SK-N-SH (cell line): ENCODE data around the gene MET. TPM values are rescaled to one million over a fixed set of nuclear protein-coding genes. Genes with fewer than 3 reads are reported as not detected.

Source experiments
- CTCF ChIA-PET: fragments of 300-600, 350-600 bp; formaldehyde crosslinking; extraction: SDS; loops from one replicate; lab custom pipeline; 2021; lab: Yijun Ruan, JAX
- POLR2A ChIA-PET: fragments of 350-600 bp; sonication (Branson Sonifier 250); formaldehyde crosslinking; extraction: SDS; loops from one replicate; lab custom pipeline; 2020; ENCODE audit warnings: antibody characterized with exemption, inconsistent platforms; lab: Yijun Ruan, JAX
- DNase-seq: peaks from one replicate; pipeline ENCODE4 v3.0.0; 2012
- H2AFZ ChIP-seq: fragments of 200-600 bp; sonication (generic); 2 replicates; pipeline ENCODE4 v1.8.1; 2016; ENCODE audit warnings: antibody characterized with exemption, mild to moderate bottlenecking, low read depth
- H3F3A ChIP-seq: fragments of 200-600 bp; sonication (generic); replicated peaks from 2 replicates; pipeline ENCODE3; 2016; ENCODE audit warnings: antibody characterized with exemption, mild to moderate bottlenecking; ENCODE audit not compliant: insufficient read depth
- H3K27ac ChIP-seq, 2 experiments: fragments of 200-500 bp in 1 of 2; fragments of 200-600 bp in 1 of 2; sonication (Bioruptor generic) in 1 of 2; sonication (generic), shearing (Covaris generic) in 1 of 2; 2 replicates each; pipeline versions ENCODE4 v1.5.1 to v1.6.1; 2014 to 2016; ENCODE audit warnings: low read depth in 2 of 2, inconsistent platforms in 1 of 2, low read length in 1 of 2, mild to moderate bottlenecking in 1 of 2, mixed read lengths in 1 of 2
- H3K27me3 ChIP-seq: fragments of 200-600 bp; sonication (generic), shearing (Covaris generic); 2 replicates; pipeline ENCODE4 v1.6.1; 2016; ENCODE audit warnings: mixed run types; ENCODE audit not compliant: insufficient read depth
- H3K36me3 ChIP-seq, 2 experiments: fragments of 200-500 bp in 1 of 2; fragments of 200-600 bp in 1 of 2; sonication (Bioruptor generic) in 1 of 2; sonication (generic) in 1 of 2; replicated peaks in 1 of 2; 2 replicates each; pipeline versions ENCODE3 to v1.5.1; 2014 to 2016; ENCODE audit warnings: low read length in 1 of 2, mild to moderate bottlenecking in 1 of 2; ENCODE audit not compliant: insufficient read depth in 2 of 2, control insufficient read depth in 1 of 2
- H3K4me1 ChIP-seq, 2 experiments: fragments of 200-500 bp in 1 of 2; fragments of 200-600 bp in 1 of 2; sonication (Bioruptor generic) in 1 of 2; sonication (generic), shearing (Covaris generic) in 1 of 2; 2 replicates each; pipeline versions ENCODE4 v1.5.1 to v1.6.1; 2014 to 2016; ENCODE audit warnings: low read depth in 1 of 2, low read length in 1 of 2, mixed run types in 1 of 2; ENCODE audit not compliant: insufficient read depth in 2 of 2, control insufficient read depth in 1 of 2
- H3K4me2 ChIP-seq: fragments of 200-600 bp; sonication (generic), shearing (Covaris generic); 2 replicates; pipeline ENCODE4 v1.6.1; 2017; ENCODE audit warnings: mixed run types
- H3K4me3 ChIP-seq, 2 experiments: fragments of 200-500 bp in 1 of 2; fragments of 200-600 bp in 1 of 2; sonication (Bioruptor generic) in 1 of 2; sonication (generic), shearing (Covaris generic) in 1 of 2; 2 replicates each; pipeline versions ENCODE4 v1.5.1 to v1.8.1; 2014 to 2016; ENCODE audit warnings: low read depth in 2 of 2, inconsistent platforms in 1 of 2, low read length in 1 of 2, mild to moderate bottlenecking in 1 of 2, mixed read lengths in 1 of 2, moderate library complexity in 1 of 2
- H3K79me2 ChIP-seq: fragments of 200-600 bp; sonication (generic); 2 replicates; pipeline ENCODE4 v1.8.1; 2017; ENCODE audit warnings: mild to moderate bottlenecking; ENCODE audit not compliant: insufficient read depth
- H3K9ac ChIP-seq: fragments of 200-600 bp; sonication (generic); 2 replicates; pipeline ENCODE4 v1.6.1; 2017; ENCODE audit warnings: mixed run types
- H3K9me2 ChIP-seq: fragments of 200-600 bp; sonication (generic); 2 replicates; pipeline ENCODE4 v1.6.1; 2017; ENCODE audit warnings: mixed run types
- H3K9me3 ChIP-seq: fragments of 200-600 bp; sonication (generic); 2 replicates; pipeline ENCODE4 v1.6.1; 2017; ENCODE audit warnings: mixed run types, mild to moderate bottlenecking, moderate library complexity
- H4K20me1 ChIP-seq: fragments of 200-600 bp; sonication (generic); 2 replicates; pipeline ENCODE4 v1.6.1; 2017; ENCODE audit warnings: mild to moderate bottlenecking, mixed run types; ENCODE audit not compliant: insufficient read depth
- GABPA ChIP-seq: IDR thresholded peaks from 2 replicates; pipeline ENCODE4 v1.4.0; 2012; ENCODE audit warnings: low read depth, mild to moderate bottlenecking
- GATA2 ChIP-seq: sonication (generic); formaldehyde crosslinking; IDR thresholded peaks from 2 replicates; pipeline ENCODE4 v1.5.0; 2020; ENCODE audit warnings: mild to moderate bottlenecking, missing genetic modification reagents
- MXI1 ChIP-seq: IDR thresholded peaks from 2 replicates; pipeline ENCODE4 v1.6.1; 2012; ENCODE audit warnings: mild to moderate bottlenecking, low read depth, low read length, improper control_type of control experiment
- RCOR1 ChIP-seq: fragments of 150-350 bp; IDR thresholded peaks from 2 replicates; pipeline ENCODE4 v1.6.1; 2017; ENCODE audit warnings: antibody characterized with exemption, low read length
- RXRA ChIP-seq: IDR thresholded peaks from 2 replicates; pipeline ENCODE4 v1.4.0; 2012; ENCODE audit warnings: low read depth, mild to moderate bottlenecking, borderline replicate concordance
- SIN3A ChIP-seq: IDR thresholded peaks from 2 replicates; pipeline ENCODE4 v1.6.1; 2012; ENCODE audit warnings: low read depth, mild to moderate bottlenecking, low read length, moderate library complexity, borderline replicate concordance
- YY1 ChIP-seq: IDR thresholded peaks from 2 replicates; pipeline ENCODE4 v1.4.0; 2012; ENCODE audit warnings: low read depth, mild to moderate bottlenecking
- WGBS: methylation state at CpG from one replicate; pipeline ENCODE4 v1.1.6; 2017; ENCODE audit warnings: low lambda C conversion rate; 5-methylcytosine and 5-hydroxymethylcytosine counted together
- polyA plus RNA-seq, 3 experiments: library from polyadenylated mRNA; depleted of rRNA; stranded (reverse); fragments of >200 nt; gene quantifications; 2 replicates each; pipeline ENCODE4 v1.2.3, GENCODE V29; 2012
- TF ChIP-seq, protein P1 (sequence below): IDR thresholded peaks from 2 replicates; pipeline ENCODE4 v1.6.1; 2012; ENCODE audit warnings: mild to moderate bottlenecking, low read depth, low read length, moderate library complexity
- TF ChIP-seq, protein P2 (sequence below): fragments of 150-350 bp; IDR thresholded peaks from 2 replicates; pipeline ENCODE4 v1.6.1; 2017; ENCODE audit warnings: antibody characterized with exemption, low read length, low read depth, borderline replicate concordance
- TF ChIP-seq, protein P3 (sequence below): fragments of 200-600 bp; sonication (generic); IDR thresholded peaks from 2 replicates; pipeline ENCODE4 v1.6.1; 2017; ENCODE audit warnings: antibody characterized with exemption, mild to moderate bottlenecking, moderate library complexity

Gene MET
- polyA plus RNA-seq, 1 of the 3 experiments (the other 2 are of a cell fraction): 38.7 TPM

DNA sequence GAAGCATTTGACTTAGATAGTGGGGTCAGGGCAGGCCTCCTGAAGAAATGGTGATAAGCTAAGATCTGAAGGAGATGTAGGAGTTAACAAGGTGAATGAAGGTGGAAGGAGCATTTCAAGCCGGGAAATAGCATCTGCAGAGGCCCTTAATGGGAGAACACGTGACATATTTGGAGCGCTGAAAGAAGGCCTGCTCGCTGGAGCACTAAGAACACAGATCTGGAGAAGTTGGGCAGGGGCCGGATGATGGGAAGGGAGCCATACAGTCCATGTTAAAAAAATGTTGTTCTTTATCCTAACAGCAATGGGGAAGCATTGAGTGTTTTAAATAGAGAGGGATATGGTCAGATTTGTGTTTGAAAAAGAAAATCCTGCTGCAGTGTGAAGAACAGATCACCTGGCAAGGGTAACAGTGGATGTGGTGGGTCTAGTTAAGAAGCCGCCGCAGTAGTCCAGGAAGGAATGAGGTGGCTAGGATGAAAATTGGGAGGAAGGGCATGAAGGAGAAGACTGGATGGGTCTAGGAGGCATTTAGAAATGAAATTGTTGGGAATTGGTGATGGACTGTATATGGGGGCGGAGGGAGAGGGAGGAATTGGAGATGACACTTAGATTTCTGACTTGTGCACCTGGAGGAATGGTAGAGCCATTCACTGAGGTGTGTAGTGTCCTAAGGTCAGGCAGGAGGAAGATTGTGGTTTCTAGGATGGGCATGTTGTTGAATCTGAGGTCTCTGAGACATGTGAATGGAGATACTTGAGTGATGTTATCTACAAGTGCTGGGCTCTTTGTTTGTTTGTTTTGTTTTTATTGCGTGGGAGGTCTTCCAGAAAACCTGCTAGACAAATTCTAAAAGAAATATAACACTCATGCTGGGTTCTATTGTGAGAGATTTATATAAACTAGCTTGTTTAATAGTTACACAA, 58.4 kb downstream of the MET start:
- Histone ChIP-seq H3K27me3 (peaks cover 16% of the 10 kb centered on the region; the same call in 1 of the 2 replicates), H4K20me1 (no peaks in the 10 kb centered on the region), H3K79me2 (peaks cover 3% of the 10 kb centered on the region; the same call in 1 of the 2 replicates), H3K4me3 (no peak overlapping the region), H3K9ac (no peak overlapping the region), H3K27ac (no peak overlapping the region), H3F3A (no peaks in the 10 kb centered on the region), H3K4me2 (no peak overlapping the region), H3K4me1 (no peaks in the 10 kb centered on the region; a peak in 1 of 4 replicates), H3K9me3 (no peaks in the 10 kb centered on the region), H2AFZ (no peak overlapping the region), H3K9me2 (no peaks in the 10 kb centered on the region), H3K36me3 (peaks cover 14 to 23% of the 10 kb centered on the region in 2 experiments)
- ChIA-PET POLR2A (no interaction called here), CTCF (interaction anchor here (1.2 kb wide), 1 partner anchor 51 kb away, joined by 3 read pairs; no protein-coding TSS in a partner anchor)
- no peak for DNase-seq
- TF ChIP-seq GATA2 (CRISPR knock-in tag) (no peak), GABPA (no peak), YY1 (no peak), RCOR1 (no peak), RXRA (no peak), SIN3A (no peak), MXI1 (no peak)
- TF ChIP-seq, protein P1, sequence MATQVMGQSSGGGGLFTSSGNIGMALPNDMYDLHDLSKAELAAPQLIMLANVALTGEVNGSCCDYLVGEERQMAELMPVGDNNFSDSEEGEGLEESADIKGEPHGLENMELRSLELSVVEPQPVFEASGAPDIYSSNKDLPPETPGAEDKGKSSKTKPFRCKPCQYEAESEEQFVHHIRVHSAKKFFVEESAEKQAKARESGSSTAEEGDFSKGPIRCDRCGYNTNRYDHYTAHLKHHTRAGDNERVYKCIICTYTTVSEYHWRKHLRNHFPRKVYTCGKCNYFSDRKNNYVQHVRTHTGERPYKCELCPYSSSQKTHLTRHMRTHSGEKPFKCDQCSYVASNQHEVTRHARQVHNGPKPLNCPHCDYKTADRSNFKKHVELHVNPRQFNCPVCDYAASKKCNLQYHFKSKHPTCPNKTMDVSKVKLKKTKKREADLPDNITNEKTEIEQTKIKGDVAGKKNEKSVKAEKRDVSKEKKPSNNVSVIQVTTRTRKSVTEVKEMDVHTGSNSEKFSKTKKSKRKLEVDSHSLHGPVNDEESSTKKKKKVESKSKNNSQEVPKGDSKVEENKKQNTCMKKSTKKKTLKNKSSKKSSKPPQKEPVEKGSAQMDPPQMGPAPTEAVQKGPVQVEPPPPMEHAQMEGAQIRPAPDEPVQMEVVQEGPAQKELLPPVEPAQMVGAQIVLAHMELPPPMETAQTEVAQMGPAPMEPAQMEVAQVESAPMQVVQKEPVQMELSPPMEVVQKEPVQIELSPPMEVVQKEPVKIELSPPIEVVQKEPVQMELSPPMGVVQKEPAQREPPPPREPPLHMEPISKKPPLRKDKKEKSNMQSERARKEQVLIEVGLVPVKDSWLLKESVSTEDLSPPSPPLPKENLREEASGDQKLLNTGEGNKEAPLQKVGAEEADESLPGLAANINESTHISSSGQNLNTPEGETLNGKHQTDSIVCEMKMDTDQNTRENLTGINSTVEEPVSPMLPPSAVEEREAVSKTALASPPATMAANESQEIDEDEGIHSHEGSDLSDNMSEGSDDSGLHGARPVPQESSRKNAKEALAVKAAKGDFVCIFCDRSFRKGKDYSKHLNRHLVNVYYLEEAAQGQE: no peak
- TF ChIP-seq, protein P2, sequence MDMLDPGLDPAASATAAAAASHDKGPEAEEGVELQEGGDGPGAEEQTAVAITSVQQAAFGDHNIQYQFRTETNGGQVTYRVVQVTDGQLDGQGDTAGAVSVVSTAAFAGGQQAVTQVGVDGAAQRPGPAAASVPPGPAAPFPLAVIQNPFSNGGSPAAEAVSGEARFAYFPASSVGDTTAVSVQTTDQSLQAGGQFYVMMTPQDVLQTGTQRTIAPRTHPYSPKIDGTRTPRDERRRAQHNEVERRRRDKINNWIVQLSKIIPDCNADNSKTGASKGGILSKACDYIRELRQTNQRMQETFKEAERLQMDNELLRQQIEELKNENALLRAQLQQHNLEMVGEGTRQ: no peak
- TF ChIP-seq, protein P3, sequence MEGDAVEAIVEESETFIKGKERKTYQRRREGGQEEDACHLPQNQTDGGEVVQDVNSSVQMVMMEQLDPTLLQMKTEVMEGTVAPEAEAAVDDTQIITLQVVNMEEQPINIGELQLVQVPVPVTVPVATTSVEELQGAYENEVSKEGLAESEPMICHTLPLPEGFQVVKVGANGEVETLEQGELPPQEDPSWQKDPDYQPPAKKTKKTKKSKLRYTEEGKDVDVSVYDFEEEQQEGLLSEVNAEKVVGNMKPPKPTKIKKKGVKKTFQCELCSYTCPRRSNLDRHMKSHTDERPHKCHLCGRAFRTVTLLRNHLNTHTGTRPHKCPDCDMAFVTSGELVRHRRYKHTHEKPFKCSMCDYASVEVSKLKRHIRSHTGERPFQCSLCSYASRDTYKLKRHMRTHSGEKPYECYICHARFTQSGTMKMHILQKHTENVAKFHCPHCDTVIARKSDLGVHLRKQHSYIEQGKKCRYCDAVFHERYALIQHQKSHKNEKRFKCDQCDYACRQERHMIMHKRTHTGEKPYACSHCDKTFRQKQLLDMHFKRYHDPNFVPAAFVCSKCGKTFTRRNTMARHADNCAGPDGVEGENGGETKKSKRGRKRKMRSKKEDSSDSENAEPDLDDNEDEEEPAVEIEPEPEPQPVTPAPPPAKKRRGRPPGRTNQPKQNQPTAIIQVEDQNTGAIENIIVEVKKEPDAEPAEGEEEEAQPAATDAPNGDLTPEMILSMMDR: no peak
- WGBS: 38% methylated on average over 9 of the region's 9 CpGs
